D721Med (cell line): Measurements from ENCODE around the gene TIAM2.

Source experiments
- DNase-seq: peaks from one replicate; pipeline ENCODE4 v3.0.0; 2011; ENCODE audit warnings: low spot score; ENCODE audit not compliant: insufficient read length
- FAIRE-seq: peaks from 2 replicates; lab custom pipeline; 2011; peaks lifted over from hg19 to GRCh38; lab: Jason Lieb, UNC
- TF ChIP-seq, protein P1 (sequence below): IDR thresholded peaks from 2 replicates; pipeline ENCODE4 v1.5.1; 2012; ENCODE audit warnings: mild to moderate bottlenecking, control low read depth; ENCODE audit not compliant: insufficient read depth; ENCODE audit errors: missing control alignments

The TIAM2 gene

DNA sequence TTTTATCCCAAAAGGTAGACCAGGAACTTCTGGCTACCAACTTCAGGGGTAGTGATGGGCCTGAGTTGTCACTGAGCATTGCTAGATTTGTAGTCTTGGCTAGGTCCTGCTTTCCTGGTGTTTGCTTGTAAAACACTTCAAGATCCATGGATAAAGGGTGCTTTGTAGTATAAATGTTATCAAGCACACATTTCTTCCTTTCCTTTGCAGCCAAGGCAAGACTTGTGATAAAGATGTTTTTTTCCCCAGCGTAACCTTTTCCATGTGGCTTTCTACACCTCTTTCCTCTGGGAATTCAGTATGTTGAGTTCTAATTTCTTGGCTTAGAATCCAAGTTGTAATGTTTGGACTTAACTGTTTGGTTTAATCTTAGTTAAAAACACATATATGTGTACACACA, 145.9 kb downstream of the TIAM2 start:
- DNase-seq (no peak), FAIRE-seq (no peak)
- TF ChIP-seq, protein P1, sequence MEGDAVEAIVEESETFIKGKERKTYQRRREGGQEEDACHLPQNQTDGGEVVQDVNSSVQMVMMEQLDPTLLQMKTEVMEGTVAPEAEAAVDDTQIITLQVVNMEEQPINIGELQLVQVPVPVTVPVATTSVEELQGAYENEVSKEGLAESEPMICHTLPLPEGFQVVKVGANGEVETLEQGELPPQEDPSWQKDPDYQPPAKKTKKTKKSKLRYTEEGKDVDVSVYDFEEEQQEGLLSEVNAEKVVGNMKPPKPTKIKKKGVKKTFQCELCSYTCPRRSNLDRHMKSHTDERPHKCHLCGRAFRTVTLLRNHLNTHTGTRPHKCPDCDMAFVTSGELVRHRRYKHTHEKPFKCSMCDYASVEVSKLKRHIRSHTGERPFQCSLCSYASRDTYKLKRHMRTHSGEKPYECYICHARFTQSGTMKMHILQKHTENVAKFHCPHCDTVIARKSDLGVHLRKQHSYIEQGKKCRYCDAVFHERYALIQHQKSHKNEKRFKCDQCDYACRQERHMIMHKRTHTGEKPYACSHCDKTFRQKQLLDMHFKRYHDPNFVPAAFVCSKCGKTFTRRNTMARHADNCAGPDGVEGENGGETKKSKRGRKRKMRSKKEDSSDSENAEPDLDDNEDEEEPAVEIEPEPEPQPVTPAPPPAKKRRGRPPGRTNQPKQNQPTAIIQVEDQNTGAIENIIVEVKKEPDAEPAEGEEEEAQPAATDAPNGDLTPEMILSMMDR = no peak

DNA sequence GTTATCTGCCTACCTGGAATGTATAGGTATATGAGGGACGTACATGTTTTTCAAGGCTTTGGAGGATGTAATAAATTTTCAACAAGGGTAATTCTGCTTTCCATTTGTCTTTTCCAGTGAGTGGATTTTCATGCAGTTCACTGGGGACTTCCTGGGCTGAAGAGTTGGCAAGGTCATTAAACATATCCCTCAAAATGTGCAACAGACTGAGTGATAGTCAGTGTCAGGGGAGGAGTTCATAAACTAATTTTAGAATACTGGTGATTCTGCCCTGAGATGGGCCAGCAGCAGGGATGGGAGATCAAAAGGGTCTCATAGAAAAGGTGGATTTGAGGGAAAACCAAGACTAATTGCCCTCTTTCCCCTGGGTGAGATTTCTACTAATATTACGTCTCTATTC, 146.4 kb downstream of the TIAM2 start:
- FAIRE-seq = no peak
- no peak for DNase-seq
- TF ChIP-seq, protein P1 = no peak

DNA sequence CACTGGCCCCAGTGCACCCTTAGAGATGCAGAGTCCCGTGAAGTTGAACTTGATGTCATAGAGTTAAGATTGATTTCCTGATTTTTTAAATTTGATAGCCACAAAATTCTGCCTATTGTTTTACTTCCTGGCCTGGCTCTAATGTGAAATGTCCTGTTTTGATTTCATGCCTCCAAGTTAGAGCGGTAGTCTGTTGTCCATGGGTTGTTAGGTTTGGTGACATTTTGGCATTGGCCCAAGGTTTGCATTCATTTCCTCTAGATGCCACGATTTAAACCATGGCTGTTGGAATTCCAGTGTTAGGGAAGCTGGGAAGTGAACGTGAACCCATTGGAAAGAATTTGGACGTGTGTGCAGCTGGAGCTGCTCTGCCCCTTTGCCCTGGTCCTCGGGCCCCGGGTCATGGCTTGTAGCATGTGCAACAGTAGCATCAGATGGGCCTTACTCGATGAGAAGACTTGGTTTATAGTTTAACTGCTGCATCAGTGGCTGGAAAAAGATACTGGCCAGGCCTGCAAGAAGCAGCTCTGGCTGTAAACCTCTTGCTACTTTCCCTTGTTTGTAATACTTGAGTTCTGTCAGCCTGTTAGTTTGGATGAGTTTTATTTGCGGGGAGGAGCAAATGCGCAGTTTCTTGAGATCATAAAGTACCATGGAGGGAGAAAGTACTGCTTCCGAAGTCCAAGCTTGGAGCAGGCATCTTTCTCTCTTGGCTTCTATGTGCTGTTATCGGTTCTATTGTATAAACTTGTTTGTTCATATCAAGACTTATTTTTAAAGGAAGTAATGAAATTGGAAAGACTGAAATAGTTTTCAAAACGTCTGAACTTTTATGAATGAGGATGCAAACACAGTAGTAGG, 147.3 kb downstream of the TIAM2 start:
- FAIRE-seq = no peak
- TF ChIP-seq, protein P1 = no peak
- no peak for DNase-seq

DNA sequence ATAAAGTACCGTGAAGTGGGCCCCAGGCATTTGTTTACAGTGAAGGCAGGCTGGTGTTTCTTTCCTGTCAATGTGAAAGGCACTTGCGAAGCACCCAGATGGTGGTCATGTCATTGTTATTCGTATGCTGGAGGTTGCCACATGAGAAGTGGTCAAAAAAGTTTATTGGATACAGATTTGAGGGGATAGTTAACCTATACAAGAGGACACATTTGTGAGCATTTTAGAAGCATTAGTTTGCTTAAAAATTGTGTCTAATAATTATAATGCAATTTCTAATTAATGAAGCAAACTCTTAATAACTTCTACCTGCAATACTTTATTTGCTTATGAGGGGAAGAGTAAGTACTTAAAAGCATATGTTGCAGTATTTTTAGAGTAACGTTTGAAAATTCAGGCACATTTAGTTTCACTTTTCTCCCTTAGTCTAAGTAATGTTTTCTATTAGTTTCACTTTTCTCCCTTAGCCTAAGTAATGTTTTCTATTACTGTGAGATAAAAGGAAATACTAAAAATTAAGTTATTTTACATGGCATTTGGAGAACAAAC, 148.0 kb downstream of the TIAM2 start:
- no peak for FAIRE-seq
- DNase-seq = no peak
- TF ChIP-seq, protein P1 = no peak

DNA sequence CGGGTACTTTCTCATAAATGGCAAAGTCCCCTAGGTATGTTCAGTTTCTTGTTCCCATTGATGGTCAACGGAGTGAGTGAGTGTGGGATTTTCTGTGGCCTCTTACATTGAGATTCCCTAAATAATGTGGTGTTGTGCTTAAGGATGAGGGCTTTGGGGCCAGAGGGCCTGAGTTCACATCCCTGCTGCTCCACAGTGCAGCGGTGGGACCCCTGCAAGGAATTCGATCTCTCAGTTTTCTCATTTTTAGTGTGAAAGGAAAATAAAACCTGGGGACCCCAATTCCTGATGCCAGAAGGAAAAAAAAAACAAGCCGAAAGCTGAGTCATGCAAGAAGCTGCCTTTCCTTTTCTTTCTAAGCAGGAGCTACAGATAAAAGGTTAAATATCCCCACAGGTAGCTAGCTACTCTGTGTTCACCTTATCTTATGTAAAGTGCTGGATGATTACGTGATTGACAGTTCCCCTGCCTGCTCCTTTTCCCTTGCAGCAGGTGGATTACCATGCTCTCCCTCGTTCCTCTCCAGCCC, 148.5 kb downstream of the TIAM2 start:
- DNase-seq = no peak
- TF ChIP-seq, protein P1 = no peak
- no peak for FAIRE-seq

DNA sequence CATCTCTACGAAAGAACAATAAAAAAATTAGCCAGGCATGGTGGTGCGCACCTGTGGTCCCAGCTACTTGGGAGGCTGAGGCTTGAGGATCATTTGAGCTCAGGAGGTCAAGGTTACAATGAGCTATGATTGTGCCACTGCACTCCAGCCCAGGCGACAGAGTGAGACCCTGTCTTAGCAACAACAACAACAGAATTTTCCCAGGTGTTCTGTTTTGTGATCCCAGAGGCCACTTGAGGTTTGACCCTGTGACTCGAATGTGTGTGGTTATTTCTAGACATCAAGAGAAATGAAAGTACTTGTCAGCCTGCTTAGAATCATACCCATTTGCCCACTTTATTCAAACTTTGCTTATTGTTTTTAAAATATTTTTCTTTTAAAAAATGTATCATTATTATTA, 151.1 kb downstream of the TIAM2 start:
- DNase-seq (no peak), FAIRE-seq (no peak)
- TF ChIP-seq, protein P1 = no peak

DNA sequence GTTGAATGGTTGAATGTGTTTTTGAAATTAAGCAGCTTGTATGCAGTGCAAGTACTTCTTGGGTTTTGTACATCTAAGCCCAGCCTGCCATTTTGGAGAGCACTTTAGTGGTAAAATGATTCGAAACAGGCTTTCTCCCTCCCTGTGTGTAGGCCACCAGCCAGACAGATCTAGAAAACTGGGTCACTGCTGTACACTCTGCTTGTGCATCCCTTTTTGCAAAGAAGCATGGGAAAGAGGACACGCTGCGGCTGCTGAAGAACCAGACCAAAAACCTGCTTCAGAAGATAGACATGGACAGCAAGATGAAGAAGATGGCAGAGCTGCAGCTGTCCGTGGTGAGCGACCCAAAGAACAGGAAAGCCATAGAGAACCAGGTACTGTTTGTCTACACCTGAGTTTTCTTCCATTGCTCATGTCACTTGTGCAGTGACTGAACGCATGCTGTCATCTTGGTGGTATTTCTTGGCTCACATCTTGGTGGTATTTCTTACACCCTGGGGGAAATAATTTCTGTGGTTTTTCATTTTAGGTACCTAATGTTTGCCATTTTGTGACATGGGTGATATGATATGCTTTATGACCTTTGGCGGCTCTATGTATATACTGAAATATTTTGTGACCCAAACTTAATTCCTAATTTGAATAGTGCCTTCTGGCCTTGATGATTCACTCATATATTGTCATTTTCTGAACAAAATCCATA, 153.0 kb downstream of the TIAM2 start:
- FAIRE-seq = no peak
- TF ChIP-seq, protein P1 = no peak

More for the DNA sequence above, 153.0 kb downstream of the TIAM2 start:
- DNase-seq = no peak
